ENCODE measurements around the gene SELENOP. TPM values are rescaled to one million over a fixed set of nuclear protein-coding genes. Genes with fewer than 3 reads are reported as not detected.

The SELENOP gene
- total and polyA plus RNA-seq, 2 donors (not counting 3 experiments of a cell fraction or from before 2014, with no cell fraction given), result 0.22 to 1.5 TPM

DNA sequence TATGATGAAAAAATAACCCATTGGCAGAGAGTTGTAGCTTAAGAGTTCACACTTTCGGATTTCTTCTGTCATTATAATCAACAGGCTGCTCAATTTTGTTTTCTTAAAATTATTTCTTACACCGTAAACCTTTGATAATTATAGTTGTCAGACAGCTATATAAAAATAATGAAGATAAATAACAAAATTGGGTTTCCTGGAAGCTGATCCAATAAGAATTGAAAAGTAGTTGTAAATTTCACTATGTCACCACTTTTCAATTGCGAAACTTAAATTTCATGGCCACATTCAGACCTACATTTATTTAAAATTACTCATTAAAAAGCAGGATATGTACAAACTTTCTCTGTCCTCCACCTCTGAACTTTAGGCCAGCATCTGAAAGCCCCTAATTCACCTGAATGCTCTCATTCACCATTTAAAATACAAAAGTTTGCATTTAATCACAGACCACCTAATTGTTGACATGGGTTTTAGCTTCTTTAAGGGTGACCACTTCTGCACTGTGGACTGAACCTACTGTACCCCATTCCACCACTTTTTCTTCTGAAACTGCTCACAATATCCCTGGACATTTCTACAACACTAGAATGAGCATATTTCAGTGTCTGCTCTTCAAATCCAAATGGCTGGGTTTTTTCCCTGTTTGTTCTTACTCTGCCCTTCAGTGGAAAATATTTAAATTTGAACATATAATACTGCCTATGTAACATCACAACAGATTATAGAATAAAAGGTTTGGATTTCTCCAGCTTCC lies 680 bp downstream of the SELENOP start:
- no peak overlapping the region for H3K4me2 ChIP-seq (ENCODE audit: insufficient read depth, low read length)
- dilution Hi-C loops (cut with MboI; ENCODE audit: extremely low pct_ligation_motif_present, low sequenced_read_pairs) (no loop called here), intact Hi-C loops (cut with micrococcal nuclease) (no loop called here)
- no peak overlapping the region for H2AFZ ChIP-seq (ENCODE audit: low read depth, low read length)
- no peak overlapping the region for H3K9ac ChIP-seq (replicated peaks; ENCODE audit: extremely low read depth, insufficient read depth, low read length)
- no peak overlapping the region for H3K4me3 ChIP-seq (replicated peaks in 1 of 3; ENCODE audit: insufficient read depth in 1 of 3, low read depth in 1 of 3, low read length in 3 of 3)
- H3K79me2 ChIP-seq (ENCODE audit: control insufficient read depth, insufficient read depth, low read length), result no peaks in the 10 kb centered on the region
- no peaks in the 10 kb centered on the region for H3K27me3 ChIP-seq (ENCODE audit: control insufficient read depth in 2 of 2, insufficient read depth in 2 of 2, low read length in 2 of 2)
- H3K4me1 ChIP-seq (ENCODE audit: control insufficient read depth, extremely low read depth, insufficient read depth, low read length), result no peaks in the 10 kb centered on the region
- H3K9me3 ChIP-seq (replicated peaks; ENCODE audit: control insufficient read depth, insufficient read depth, low read length), result no peaks in the 10 kb centered on the region
- H3K9me1 ChIP-seq (replicated peaks; ENCODE audit: control insufficient read depth, extremely low read depth, insufficient read depth, low read length), result no peaks in the 10 kb centered on the region
- ChIA-PET POLR2A (no interaction called here), CTCF (interaction anchor here (1.0 to 1.8 kb wide), 5 partner anchors 12 to 79 kb away, joined by 3 to 5 read pairs (median 3); no protein-coding TSS in a partner anchor)
- no peak for DNase-seq (ENCODE audit: low read depth, low spot score)
- FAIRE-seq, result no peak
- no peak for TF ChIP-seq FOS (IDR thresholded peaks at IDR 0.05; ENCODE audit: borderline replicate concordance, insufficient read depth, low read length)
- TF ChIP-seq JUN (IDR thresholded peaks at IDR 0.05; ENCODE audit: borderline replicate concordance, insufficient read depth, insufficient read length, low read depth), result no peak
- TF ChIP-seq, protein P1, sequence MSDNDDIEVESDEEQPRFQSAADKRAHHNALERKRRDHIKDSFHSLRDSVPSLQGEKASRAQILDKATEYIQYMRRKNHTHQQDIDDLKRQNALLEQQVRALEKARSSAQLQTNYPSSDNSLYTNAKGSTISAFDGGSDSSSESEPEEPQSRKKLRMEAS (IDR thresholded peaks at IDR 0.05; ENCODE audit: insufficient read depth, insufficient read length), result no peak
- no peak for TF ChIP-seq EZH2 (IDR thresholded peaks at IDR 0.05; ENCODE audit: borderline replicate concordance, low read depth, low read length, severe bottlenecking)
- no peak for TF ChIP-seq MYC (IDR thresholded peaks at IDR 0.05; ENCODE audit: low read depth, low read length)
- no peak for TF ChIP-seq GATA2 (IDR thresholded peaks at IDR 0.05; ENCODE audit: insufficient read depth, insufficient read length, low read depth, low read length)
- no peak overlapping the region for H3K27ac ChIP-seq (ENCODE audit: insufficient read depth, low read depth, low read length)
- no peaks in the 10 kb centered on the region for H3K36me3 ChIP-seq (ENCODE audit: control insufficient read depth in 2 of 2, extremely low read depth in 1 of 2, insufficient read depth in 2 of 2, low read length in 2 of 2)
- no TSS peak for BruUV-seq (replicated peaks)
- H4K20me1 ChIP-seq (replicated peaks; ENCODE audit: control insufficient read depth, extremely low read depth, insufficient read depth, low read length), result no peaks in the 10 kb centered on the region

All from endothelial cell of umbilical vein (primary cell).